GM12878 (cell line): ENCODE measurements around the gene NCAM1. TPM values are rescaled to one million over a fixed set of nuclear protein-coding genes. Genes with fewer than 3 reads are reported as not detected.

Experiments used
- ATAC-seq: fragments of 200-7000 bp; cut with Tn5 transposase; 3 replicates; pipeline ENCODE4 v1.9.1; 2020; ENCODE audit warnings: mild to moderate bottlenecking, moderate library complexity
- BruUV-seq: library from RNA; stranded (reverse); fragments of 400-500 nt; replicated peaks from 2 replicates; lab custom pipeline; 2021; lab: Mats Ljungman, UMichigan
- CTCF ChIA-PET: fragments of 300-600 bp; sonication (Branson Sonifier 250); formaldehyde crosslinking; extraction: SDS; loops from one replicate; lab custom pipeline; 2021; ENCODE audit warnings: inconsistent platforms; lab: Yijun Ruan, JAX
- POLR2A ChIA-PET: fragments of 350-600 bp; formaldehyde crosslinking; extraction: SDS; loops from one replicate; lab custom pipeline; 2021; ENCODE audit warnings: inconsistent platforms; lab: Charles Lee
- RAD21 ChIA-PET: fragments of 300-600 bp; sonication (Branson Sonifier 250); formaldehyde crosslinking; loops from one replicate; lab custom pipeline; 2023; ENCODE audit warnings: antibody characterized with exemption; ENCODE audit not compliant: unreplicated experiment; lab: Charles Lee
- SMC1A ChIA-PET: fragments of 300-600 bp; sonication (Branson Sonifier 250); formaldehyde crosslinking; loops from one replicate; lab custom pipeline; 2023; ENCODE audit not compliant: unreplicated experiment, uncharacterized antibody; lab: Charles Lee
- DNase-seq: peaks from one replicate; pipeline ENCODE4 v3.0.0-alpha.2; 2011; ENCODE audit warnings: low read depth, low spot score
- FAIRE-seq: peaks from 3 replicates; lab custom pipeline; 2011; peaks lifted over from hg19 to GRCh38; lab: Jason Lieb, UNC
- H2AFZ ChIP-seq: 2 replicates; pipeline ENCODE4 v1.6.0; 2011; ENCODE audit warnings: low read depth, low read length, control low read depth; ENCODE audit not compliant: control insufficient read depth
- H3K27ac ChIP-seq: 2 replicates; pipeline ENCODE4 v1.5.1; 2011; ENCODE audit warnings: control low read depth; ENCODE audit not compliant: control insufficient read depth, insufficient read depth
- H3K27me3 ChIP-seq, 2 experiments: replicated peaks in 1 of 2; 2 replicates each; pipeline versions ENCODE4 v1.6.0 to v1.6.1; 2011; ENCODE audit warnings: low read length in 1 of 2; ENCODE audit not compliant: control insufficient read depth in 2 of 2, insufficient read depth in 2 of 2
- H3K36me3 ChIP-seq, 2 experiments: 2 replicates each; pipeline ENCODE4 v1.5.1; 2011; ENCODE audit warnings: low read length in 1 of 2; ENCODE audit not compliant: control insufficient read depth in 2 of 2, insufficient read depth in 2 of 2
- H3K4me1 ChIP-seq: 2 replicates; pipeline ENCODE4 v1.6.1; 2011; ENCODE audit warnings: mild to moderate bottlenecking, low read length, moderate library complexity, mixed read lengths; ENCODE audit not compliant: control insufficient read depth, insufficient read depth
- H3K4me2 ChIP-seq: 2 replicates; pipeline ENCODE4 v1.6.0; 2011; ENCODE audit warnings: control low read depth; ENCODE audit not compliant: control insufficient read depth, insufficient read depth
- H3K4me3 ChIP-seq: fragments of 200-600 bp; sonication (generic); 2 replicates; pipeline ENCODE4 v1.5.1; 2016
- H3K79me2 ChIP-seq: 2 replicates; pipeline ENCODE4 v1.6.0; 2011; ENCODE audit warnings: low read length; ENCODE audit not compliant: control insufficient read depth, insufficient read depth
- H3K9ac ChIP-seq: 2 replicates; pipeline ENCODE4 v1.8.0; 2011; ENCODE audit warnings: low read length, control low read depth, mixed read lengths; ENCODE audit not compliant: control insufficient read depth, insufficient read depth
- H3K9me3 ChIP-seq: replicated peaks from 3 replicates; pipeline ENCODE4 v1.5.1; 2011; ENCODE audit warnings: mild to moderate bottlenecking, low read length; ENCODE audit not compliant: control insufficient read depth, insufficient read depth
- H4K20me1 ChIP-seq: 2 replicates; pipeline ENCODE4 v1.6.0; 2011; ENCODE audit not compliant: control insufficient read depth, insufficient read depth
- CEBPB ChIP-seq, 2 experiments: fragments of 150-350 bp in 1 of 2; IDR thresholded peaks; 2 replicates each; pipeline ENCODE4 v1.6.1; 2012 to 2014; ENCODE audit warnings: low read depth in 2 of 2, low read length in 2 of 2, borderline replicate concordance in 1 of 2, inconsistent platforms in 1 of 2
- CREB1 ChIP-seq: IDR thresholded peaks from 2 replicates; pipeline ENCODE4 v1.6.1; 2012; ENCODE audit warnings: low read depth, mild to moderate bottlenecking, inconsistent platforms
- FOXM1 ChIP-seq: IDR thresholded peaks from 2 replicates; pipeline ENCODE4 v1.6.1; 2012; ENCODE audit warnings: low read depth, mild to moderate bottlenecking, inconsistent platforms, low read length, moderate library complexity
- MXI1 ChIP-seq: fragments of 150-350 bp; IDR thresholded peaks from 2 replicates; pipeline ENCODE4 v1.6.1; 2011; ENCODE audit warnings: low read depth, mild to moderate bottlenecking, inconsistent platforms, low read length, improper control_type of control experiment
- NRF1 ChIP-seq: conservative IDR thresholded peaks from 2 replicates; pipeline ENCODE4 v1.6.1; 2011; ENCODE audit warnings: mild to moderate bottlenecking, low read depth, low read length, improper control_type of control experiment
- RAD21 ChIP-seq: IDR thresholded peaks from 2 replicates; pipeline ENCODE4 v1.6.1; 2011; ENCODE audit warnings: mild to moderate bottlenecking, low read depth, low read length, moderate library complexity; ENCODE audit not compliant: insufficient read depth
- RELA ChIP-seq: fragments of 450-650 bp; IDR thresholded peaks from 2 replicates; pipeline ENCODE4 v1.8.0; 2014; ENCODE audit warnings: borderline replicate concordance; ENCODE audit not compliant: partially characterized antibody
- SIN3A ChIP-seq: IDR thresholded peaks from 2 replicates; pipeline ENCODE4 v1.6.1; 2012; ENCODE audit warnings: low read depth, low read length, improper control_type of control experiment
- SIX5 ChIP-seq: IDR thresholded peaks from 2 replicates; pipeline ENCODE4 v1.6.1; 2011; ENCODE audit warnings: mild to moderate bottlenecking, low read depth, low read length, moderate library complexity; ENCODE audit not compliant: severe bottlenecking
- SMARCA5 ChIP-seq: fragments of 450-650 bp; IDR thresholded peaks from 2 replicates; pipeline ENCODE4 v1.6.1; 2017; ENCODE audit warnings: mild to moderate bottlenecking
- STAT3 ChIP-seq: IDR thresholded peaks from 2 replicates; pipeline ENCODE4 v1.6.1; 2011; ENCODE audit warnings: low read depth, low read length, improper control_type of control experiment
- TAF1 ChIP-seq: IDR thresholded peaks from 2 replicates; pipeline ENCODE4 v1.6.1; 2011; ENCODE audit warnings: mild to moderate bottlenecking, low read depth, low read length, borderline replicate concordance
- TCF12 ChIP-seq: IDR thresholded peaks from 2 replicates; pipeline ENCODE4 v1.6.1; 2011; ENCODE audit warnings: low read depth, mild to moderate bottlenecking, low read length
- TCF3 ChIP-seq: IDR thresholded peaks from 2 replicates; pipeline ENCODE4 v1.6.1; 2012; ENCODE audit warnings: low read depth, mild to moderate bottlenecking, low read length, borderline replicate concordance; ENCODE audit not compliant: insufficient read depth
- ZNF207 ChIP-seq: fragments of 450-650 bp; IDR thresholded peaks from 2 replicates; pipeline ENCODE4 v1.6.1; 2014; ENCODE audit warnings: antibody characterized with exemption, mild to moderate bottlenecking, borderline replicate concordance
- WGBS: methylation state at CpG from one replicate; pipeline ENCODE4 v1.1.6; 2016; ENCODE audit warnings: low lambda C conversion rate; ENCODE audit not compliant: insufficient replicate concordance, insufficient coverage; ENCODE audit errors: missing lambda C conversion rate; 5-methylcytosine and 5-hydroxymethylcytosine counted together
- in situ Hi-C: fragments of 300-500 bp; cut with MboI; formaldehyde crosslinking; loops from 9 replicates; pipeline ENCODE4 v1.14.3; 2018; ENCODE audit warnings: mixed read lengths
- intact Hi-C: fragments of 100-400 bp; cut with micrococcal nuclease; formaldehyde crosslinking; loops from one replicate; pipeline ENCODE4 v1.14.2; 2022; ENCODE audit not compliant: unreplicated experiment
- polyA plus RNA-seq, 11 experiments: library from polyadenylated mRNA; depleted of rRNA in 4 of 11; unstranded in 6 of 11; stranded (reverse) in 5 of 11; fragments of >200 nt; fragmentation: Nextera tagmentation in 4 of 11; fragmentation: Illumina TruSeq in 1 of 11; extraction: Ambion mirVana in 4 of 11; extraction: Trizol in 1 of 11; gene quantifications; 1 replicate in 1 of 11; 2 replicates in 10 of 11; pipeline versions ENCODE4 v1.2.1 to v1.2.3, GENCODE V29; 2011 to 2016; ENCODE audit warnings: inconsistent platforms in 2 of 11, missing spikeins in 2 of 11, low read depth in 1 of 11
- total RNA-seq, 4 experiments: library from RNA; depleted of rRNA in 3 of 4; stranded (reverse); fragments of >200 nt in 3 of 4; fragmentation: Illumina TruSeq in 1 of 4; extraction: Trizol in 1 of 4; gene quantifications; 2 replicates each; pipeline versions ENCODE4 v1.2.1 to v1.2.3, GENCODE V29; 2013 to 2021
- TF ChIP-seq, protein P1 (sequence below), 3 experiments: IDR thresholded peaks in 2 of 3; conservative IDR thresholded peaks in 1 of 3; 2 replicates each; pipeline ENCODE4 v1.5.1; 2011; ENCODE audit warnings: low read depth in 3 of 3, low read length in 3 of 3, mild to moderate bottlenecking in 3 of 3, control low read depth in 2 of 3, moderate library complexity in 2 of 3, inconsistent platforms in 1 of 3, mixed read lengths in 1 of 3; ENCODE audit not compliant: control insufficient read depth in 2 of 3, insufficient read depth in 1 of 3; ENCODE audit errors: extremely low read depth in 1 of 3
- TF ChIP-seq, protein P2 (sequence below): fragments of 450-650 bp; IDR thresholded peaks from 2 replicates; pipeline ENCODE4 v1.6.1; 2017; ENCODE audit warnings: mild to moderate bottlenecking, moderate library complexity
- TF ChIP-seq, protein P3 (sequence below): fragments of 450-650 bp; IDR thresholded peaks from 2 replicates; pipeline ENCODE4 v1.6.1; 2016; ENCODE audit warnings: mild to moderate bottlenecking

The NCAM1 gene
- total and polyA plus RNA-seq, 10 of the 15 experiments (the other 5 are each of a cell fraction or from before 2014, with no cell fraction given) = 0.10 to 0.23 (median 0.11) TPM; not detected in 7

DNA sequence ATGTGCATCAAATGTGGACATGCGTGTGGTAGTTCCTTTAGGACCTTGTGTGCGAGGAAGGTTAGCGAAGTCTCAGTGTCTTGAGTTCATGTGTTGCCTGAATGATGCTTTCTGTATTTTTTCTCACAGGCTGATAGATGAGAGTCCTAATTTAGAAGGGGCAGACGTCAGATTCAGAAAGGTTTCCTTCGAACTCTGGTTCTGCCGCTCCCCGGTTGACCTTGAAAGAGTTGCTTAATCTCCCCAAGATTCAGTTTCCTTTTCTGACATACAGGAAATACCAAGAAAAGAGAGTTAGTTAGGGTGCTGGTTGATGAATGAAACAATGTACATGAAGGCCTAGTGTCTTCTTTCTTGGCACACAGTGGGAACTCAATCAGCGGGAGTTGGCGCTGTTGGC is 317.3 kb downstream of the NCAM1 start:
- CTCF ChIA-PET = no interaction called here
- SMC1A ChIA-PET = interaction anchor here (2.0 kb wide), 1 partner anchor 11 kb away, joined by 8 read pairs; no protein-coding TSS in a partner anchor
- in situ Hi-C loops = no loop called here

More for the DNA sequence above, 317.3 kb downstream of the NCAM1 start:
- intact Hi-C loops = no loop called here
- Histone ChIP-seq H4K20me1 (no peaks in the 10 kb centered on the region), H3K79me2 (no peaks in the 10 kb centered on the region), H3K4me3 (no peak overlapping the region), H3K27ac (no peak overlapping the region), H3K9ac (no peak overlapping the region), H3K36me3 (no peaks in the 10 kb centered on the region), H2AFZ (no peak overlapping the region), H3K27me3 (no peaks in the 10 kb centered on the region; a peak in 1 of 4 replicates), H3K4me2 (no peak overlapping the region)
- FAIRE-seq = no peak
- no TSS peak for BruUV-seq
- ATAC-seq = no peak
- ChIA-PET POLR2A (no interaction called here), RAD21 (interaction anchor here (0.5 kb wide), 1 partner anchor 98 kb away, joined by 3 read pairs; no protein-coding TSS in a partner anchor)
- WGBS = 86% methylated on average over 9 of the region's 9 CpGs
- TF ChIP-seq CREB1 (no peak), MXI1 (no peak), FOXM1 (no peak), RELA (no peak), TCF12 (no peak), ZNF207 (no peak), SIN3A (no peak), TAF1 (no peak), STAT3 (no peak), RAD21 (no peak), SMARCA5 (no peak), TCF3 (no peak), NRF1 (no peak), SIX5 (no peak), CEBPB (IDR thresholded peaks at IDR 0.05; ENCODE audit: borderline replicate concordance in 1 of 2, low read depth in 2 of 2, low read length in 2 of 2) (no peak)
- TF ChIP-seq, protein P1, sequence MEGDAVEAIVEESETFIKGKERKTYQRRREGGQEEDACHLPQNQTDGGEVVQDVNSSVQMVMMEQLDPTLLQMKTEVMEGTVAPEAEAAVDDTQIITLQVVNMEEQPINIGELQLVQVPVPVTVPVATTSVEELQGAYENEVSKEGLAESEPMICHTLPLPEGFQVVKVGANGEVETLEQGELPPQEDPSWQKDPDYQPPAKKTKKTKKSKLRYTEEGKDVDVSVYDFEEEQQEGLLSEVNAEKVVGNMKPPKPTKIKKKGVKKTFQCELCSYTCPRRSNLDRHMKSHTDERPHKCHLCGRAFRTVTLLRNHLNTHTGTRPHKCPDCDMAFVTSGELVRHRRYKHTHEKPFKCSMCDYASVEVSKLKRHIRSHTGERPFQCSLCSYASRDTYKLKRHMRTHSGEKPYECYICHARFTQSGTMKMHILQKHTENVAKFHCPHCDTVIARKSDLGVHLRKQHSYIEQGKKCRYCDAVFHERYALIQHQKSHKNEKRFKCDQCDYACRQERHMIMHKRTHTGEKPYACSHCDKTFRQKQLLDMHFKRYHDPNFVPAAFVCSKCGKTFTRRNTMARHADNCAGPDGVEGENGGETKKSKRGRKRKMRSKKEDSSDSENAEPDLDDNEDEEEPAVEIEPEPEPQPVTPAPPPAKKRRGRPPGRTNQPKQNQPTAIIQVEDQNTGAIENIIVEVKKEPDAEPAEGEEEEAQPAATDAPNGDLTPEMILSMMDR (IDR thresholded peaks at IDR 0.05 in 2 of 3, conservative IDR thresholded peaks at IDR 0.05 in 1 of 3; ENCODE audit: control insufficient read depth in 2 of 3, extremely low read depth in 1 of 3, insufficient read depth in 1 of 3, low read depth in 3 of 3, low read length in 3 of 3) = no peak
- TF ChIP-seq, protein P2, sequence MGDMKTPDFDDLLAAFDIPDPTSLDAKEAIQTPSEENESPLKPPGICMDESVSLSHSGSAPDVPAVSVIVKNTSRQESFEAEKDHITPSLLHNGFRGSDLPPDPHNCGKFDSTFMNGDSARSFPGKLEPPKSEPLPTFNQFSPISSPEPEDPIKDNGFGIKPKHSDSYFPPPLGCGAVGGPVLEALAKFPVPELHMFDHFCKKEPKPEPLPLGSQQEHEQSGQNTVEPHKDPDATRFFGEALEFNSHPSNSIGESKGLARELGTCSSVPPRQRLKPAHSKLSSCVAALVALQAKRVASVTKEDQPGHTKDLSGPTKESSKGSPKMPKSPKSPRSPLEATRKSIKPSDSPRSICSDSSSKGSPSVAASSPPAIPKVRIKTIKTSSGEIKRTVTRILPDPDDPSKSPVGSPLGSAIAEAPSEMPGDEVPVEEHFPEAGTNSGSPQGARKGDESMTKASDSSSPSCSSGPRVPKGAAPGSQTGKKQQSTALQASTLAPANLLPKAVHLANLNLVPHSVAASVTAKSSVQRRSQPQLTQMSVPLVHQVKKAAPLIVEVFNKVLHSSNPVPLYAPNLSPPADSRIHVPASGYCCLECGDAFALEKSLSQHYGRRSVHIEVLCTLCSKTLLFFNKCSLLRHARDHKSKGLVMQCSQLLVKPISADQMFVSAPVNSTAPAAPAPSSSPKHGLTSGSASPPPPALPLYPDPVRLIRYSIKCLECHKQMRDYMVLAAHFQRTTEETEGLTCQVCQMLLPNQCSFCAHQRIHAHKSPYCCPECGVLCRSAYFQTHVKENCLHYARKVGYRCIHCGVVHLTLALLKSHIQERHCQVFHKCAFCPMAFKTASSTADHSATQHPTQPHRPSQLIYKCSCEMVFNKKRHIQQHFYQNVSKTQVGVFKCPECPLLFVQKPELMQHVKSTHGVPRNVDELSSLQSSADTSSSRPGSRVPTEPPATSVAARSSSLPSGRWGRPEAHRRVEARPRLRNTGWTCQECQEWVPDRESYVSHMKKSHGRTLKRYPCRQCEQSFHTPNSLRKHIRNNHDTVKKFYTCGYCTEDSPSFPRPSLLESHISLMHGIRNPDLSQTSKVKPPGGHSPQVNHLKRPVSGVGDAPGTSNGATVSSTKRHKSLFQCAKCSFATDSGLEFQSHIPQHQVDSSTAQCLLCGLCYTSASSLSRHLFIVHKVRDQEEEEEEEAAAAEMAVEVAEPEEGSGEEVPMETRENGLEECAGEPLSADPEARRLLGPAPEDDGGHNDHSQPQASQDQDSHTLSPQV = no peak
- TF ChIP-seq, protein P3, sequence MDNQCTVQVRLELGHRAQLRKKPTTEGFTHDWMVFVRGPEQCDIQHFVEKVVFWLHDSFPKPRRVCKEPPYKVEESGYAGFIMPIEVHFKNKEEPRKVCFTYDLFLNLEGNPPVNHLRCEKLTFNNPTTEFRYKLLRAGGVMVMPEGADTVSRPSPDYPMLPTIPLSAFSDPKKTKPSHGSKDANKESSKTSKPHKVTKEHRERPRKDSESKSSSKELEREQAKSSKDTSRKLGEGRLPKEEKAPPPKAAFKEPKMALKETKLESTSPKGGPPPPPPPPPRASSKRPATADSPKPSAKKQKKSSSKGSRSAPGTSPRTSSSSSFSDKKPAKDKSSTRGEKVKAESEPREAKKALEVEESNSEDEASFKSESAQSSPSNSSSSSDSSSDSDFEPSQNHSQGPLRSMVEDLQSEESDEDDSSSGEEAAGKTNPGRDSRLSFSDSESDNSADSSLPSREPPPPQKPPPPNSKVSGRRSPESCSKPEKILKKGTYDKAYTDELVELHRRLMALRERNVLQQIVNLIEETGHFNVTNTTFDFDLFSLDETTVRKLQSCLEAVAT = no peak
- TF ChIP-seq, all 136 proteins: peak for 0
- no peaks in the 10 kb centered on the region for H3K4me1 ChIP-seq
- no peak for DNase-seq
- H3K9me3 ChIP-seq = no peaks in the 10 kb centered on the region
